CD4-positive, alpha-beta T cell (primary cell): ENCODE measurements around the gene RNF152. TPM values are rescaled to one million over a fixed set of nuclear protein-coding genes. Genes with fewer than 3 reads are reported as not detected.

Experiments
- ATAC-seq: fragments of 200-7000 bp; cut with Tn5 transposase; one replicate; pipeline ENCODE4 v1.10.0; 2022; ENCODE audit warnings: mild to moderate bottlenecking; ENCODE audit not compliant: poor library complexity
- CTCF ChIA-PET: fragments of 350-600 bp; sonication (Branson Sonifier 250); formaldehyde crosslinking; loops from one replicate; lab custom pipeline; 2021; ENCODE audit warnings: antibody characterized with exemption, inconsistent platforms; lab: Charles Lee
- POLR2A ChIA-PET: fragments of 350-600 bp; sonication (Branson Sonifier 250); formaldehyde crosslinking; loops from one replicate; lab custom pipeline; 2021; ENCODE audit warnings: antibody characterized with exemption, inconsistent platforms; lab: Charles Lee
- DNase-seq, 14 experiments: peaks; one replicate each; pipeline ENCODE4 v3.0.0-alpha.2; 2013 to 2020; ENCODE audit warnings: mixed read lengths in 2 of 14
- H3K27ac ChIP-seq, 2 donors: one replicate each; pipeline versions ENCODE4 v1.5.1 to v1.7.0; 2013; ENCODE audit warnings: low read length in 2 of 2, low read depth in 1 of 2, mild to moderate bottlenecking in 1 of 2
- H3K27me3 ChIP-seq, 2 experiments: 1 replicate in 1 of 2; 2 replicates in 1 of 2; pipeline versions ENCODE4 v1.6.1 to v1.7.0; 2013; ENCODE audit warnings: low read length in 2 of 2, control low read depth in 1 of 2, mild to moderate bottlenecking in 1 of 2, moderate library complexity in 1 of 2; ENCODE audit not compliant: insufficient read depth in 2 of 2, control insufficient read depth in 1 of 2
- H3K36me3 ChIP-seq: one replicate; pipeline ENCODE4 v1.6.1; 2013; ENCODE audit warnings: low read length, control low read depth; ENCODE audit not compliant: insufficient read depth
- H3K4me1 ChIP-seq: one replicate; pipeline ENCODE4 v1.6.1; 2013; ENCODE audit warnings: low read length, control low read depth; ENCODE audit not compliant: insufficient read depth
- H3K4me3 ChIP-seq: one replicate; pipeline ENCODE4 v1.5.1; 2013; ENCODE audit warnings: mild to moderate bottlenecking, low read length, moderate library complexity
- H3K9me3 ChIP-seq, 2 experiments: 1 replicate in 1 of 2; 2 replicates in 1 of 2; pipeline versions ENCODE4 v1.6.1 to v1.7.0; 2013; ENCODE audit warnings: low read length in 2 of 2, mild to moderate bottlenecking in 2 of 2, control low read depth in 1 of 2, moderate library complexity in 1 of 2; ENCODE audit not compliant: control insufficient read depth in 1 of 2, insufficient read depth in 1 of 2
- H3K27ac Mint-ChIP-seq: one replicate; pipeline ENCODE4 v1.8.0; 2020; ENCODE audit warnings: mixed read lengths
- H3K27me3 Mint-ChIP-seq: one replicate; pipeline ENCODE4 v1.8.0; 2021; ENCODE audit warnings: mixed read lengths
- H3K36me3 Mint-ChIP-seq: one replicate; pipeline ENCODE4 v1.8.0; 2021; ENCODE audit warnings: low read depth, mixed read lengths
- H3K4me1 Mint-ChIP-seq: one replicate; pipeline ENCODE4 v1.8.0; 2021; ENCODE audit warnings: low read depth, mixed read lengths
- H3K4me3 Mint-ChIP-seq: one replicate; pipeline ENCODE4 v1.8.0; 2020; ENCODE audit warnings: mild to moderate bottlenecking, mixed read lengths
- H3K9me3 Mint-ChIP-seq: one replicate; pipeline ENCODE4 v1.8.0; 2020; ENCODE audit warnings: mixed read lengths
- intact Hi-C, 2 experiments: fragments of 100-400 bp; cut with DNase I in 1 of 2; cut with micrococcal nuclease in 1 of 2; formaldehyde crosslinking; loops; one replicate each; pipeline versions ENCODE4 v1.15.1 to v1.9.0; 2023 to 2025; cut with DNase I, micrococcal nuclease
- total RNA-seq, 174 experiments: library from RNA in 2 of 174; stranded (reverse) in 2 of 174; gene quantifications; one replicate each; pipeline ENCODE4 v1.2.3 and lab custom pipeline; 2021 to 2026
- TF ChIP-seq, protein P1 (sequence below): fragments of 200-600 bp; IDR thresholded peaks from one replicate; pipeline ENCODE4 v1.8.0; 2022; ENCODE audit warnings: antibody characterized with exemption, mild to moderate bottlenecking

Gene RNF152
- total RNA-seq, 2 experiments from 2014 or later, result 0.60 to 1.0 TPM

DNA sequence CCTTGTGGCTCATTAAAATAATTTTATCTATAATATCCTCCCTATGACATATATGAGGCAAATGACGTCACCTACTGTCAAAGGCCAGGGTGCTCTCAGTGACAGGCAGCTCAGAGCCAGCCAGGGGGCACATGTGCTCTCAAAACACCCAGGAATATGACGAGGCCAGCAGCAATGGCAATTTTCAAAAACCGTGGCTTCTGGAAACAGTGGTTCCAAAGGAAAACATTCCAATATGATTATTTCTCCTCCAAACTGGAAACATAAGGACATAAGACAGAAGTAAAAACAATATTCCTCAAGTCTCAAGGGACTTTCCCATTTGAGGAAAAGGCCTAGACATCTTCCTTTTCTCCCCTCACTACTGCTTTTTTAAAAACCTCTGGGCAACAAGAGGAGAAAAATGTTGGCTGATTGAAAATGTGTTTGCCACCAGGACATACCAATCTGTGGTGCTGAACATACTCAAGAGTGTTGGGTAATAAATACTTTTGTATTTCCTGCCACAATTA, 40.8 kb downstream of the RNF152 start:
- Histone ChIP-seq H3K9me3 (no peaks in the 10 kb centered on the region), H3K4me1 (no peaks in the 10 kb centered on the region), H3K27me3 (peaks cover 0 to 6% of the 10 kb centered on the region in 2 experiments), H3K4me3 (no peak overlapping the region), H3K27ac (no peak overlapping the region), H3K36me3 (no peaks in the 10 kb centered on the region)
- ChIA-PET POLR2A (interaction anchor here (1.4 kb wide), 1 partner anchor 19 kb away, joined by 3 read pairs; no protein-coding TSS in a partner anchor), CTCF (no interaction called here)
- DNase-seq (no peak), ATAC-seq (no peak)
- intact Hi-C loops, result no loop called here
- Mint-ChIP-seq H3K27me3 (peaks cover 16% of the 10 kb centered on the region), H3K4me3 (no peak overlapping the region), H3K36me3 (no peaks in the 10 kb centered on the region), H3K9me3 (no peaks in the 10 kb centered on the region), H3K27ac (no peak overlapping the region), H3K4me1 (no peaks in the 10 kb centered on the region)
- TF ChIP-seq, protein P1, sequence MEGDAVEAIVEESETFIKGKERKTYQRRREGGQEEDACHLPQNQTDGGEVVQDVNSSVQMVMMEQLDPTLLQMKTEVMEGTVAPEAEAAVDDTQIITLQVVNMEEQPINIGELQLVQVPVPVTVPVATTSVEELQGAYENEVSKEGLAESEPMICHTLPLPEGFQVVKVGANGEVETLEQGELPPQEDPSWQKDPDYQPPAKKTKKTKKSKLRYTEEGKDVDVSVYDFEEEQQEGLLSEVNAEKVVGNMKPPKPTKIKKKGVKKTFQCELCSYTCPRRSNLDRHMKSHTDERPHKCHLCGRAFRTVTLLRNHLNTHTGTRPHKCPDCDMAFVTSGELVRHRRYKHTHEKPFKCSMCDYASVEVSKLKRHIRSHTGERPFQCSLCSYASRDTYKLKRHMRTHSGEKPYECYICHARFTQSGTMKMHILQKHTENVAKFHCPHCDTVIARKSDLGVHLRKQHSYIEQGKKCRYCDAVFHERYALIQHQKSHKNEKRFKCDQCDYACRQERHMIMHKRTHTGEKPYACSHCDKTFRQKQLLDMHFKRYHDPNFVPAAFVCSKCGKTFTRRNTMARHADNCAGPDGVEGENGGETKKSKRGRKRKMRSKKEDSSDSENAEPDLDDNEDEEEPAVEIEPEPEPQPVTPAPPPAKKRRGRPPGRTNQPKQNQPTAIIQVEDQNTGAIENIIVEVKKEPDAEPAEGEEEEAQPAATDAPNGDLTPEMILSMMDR, result no peak

DNA sequence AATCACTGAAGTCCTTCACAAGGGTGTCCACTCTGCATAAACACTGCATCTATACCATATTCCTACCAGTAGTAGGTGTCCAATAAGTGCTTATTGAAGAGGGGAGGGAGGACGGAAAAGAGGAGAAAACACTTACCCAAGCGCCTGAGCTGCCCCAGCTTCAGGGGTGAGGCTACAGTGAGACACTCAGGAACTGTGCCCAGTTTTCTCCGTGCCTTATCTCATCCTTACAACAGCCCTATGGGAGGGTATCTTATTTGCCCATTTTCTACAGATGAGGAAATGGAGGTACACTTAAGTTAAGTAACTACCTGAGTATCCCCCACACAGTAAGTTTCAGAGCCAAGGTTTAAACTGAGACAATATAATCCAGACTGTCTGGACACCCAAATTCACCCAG, 41.5 kb downstream of the RNF152 start:
- ATAC-seq (no peak), DNase-seq (no peak)
- Mint-ChIP-seq H3K9me3 (no peaks in the 10 kb centered on the region), H3K4me1 (no peaks in the 10 kb centered on the region), H3K4me3 (no peak overlapping the region), H3K27me3 (peaks cover 22% of the 10 kb centered on the region), H3K36me3 (no peaks in the 10 kb centered on the region), H3K27ac (no peak overlapping the region)
- intact Hi-C loops, result no loop called here
- Histone ChIP-seq H3K9me3 (no peaks in the 10 kb centered on the region), H3K27ac (no peak overlapping the region), H3K36me3 (no peaks in the 10 kb centered on the region), H3K4me1 (no peaks in the 10 kb centered on the region), H3K4me3 (no peak overlapping the region), H3K27me3 (peaks cover 0 to 4% of the 10 kb centered on the region in 2 experiments)
- CTCF ChIA-PET, result no interaction called here
- POLR2A ChIA-PET, result no interaction called here
- TF ChIP-seq, protein P1, result no peak

DNA sequence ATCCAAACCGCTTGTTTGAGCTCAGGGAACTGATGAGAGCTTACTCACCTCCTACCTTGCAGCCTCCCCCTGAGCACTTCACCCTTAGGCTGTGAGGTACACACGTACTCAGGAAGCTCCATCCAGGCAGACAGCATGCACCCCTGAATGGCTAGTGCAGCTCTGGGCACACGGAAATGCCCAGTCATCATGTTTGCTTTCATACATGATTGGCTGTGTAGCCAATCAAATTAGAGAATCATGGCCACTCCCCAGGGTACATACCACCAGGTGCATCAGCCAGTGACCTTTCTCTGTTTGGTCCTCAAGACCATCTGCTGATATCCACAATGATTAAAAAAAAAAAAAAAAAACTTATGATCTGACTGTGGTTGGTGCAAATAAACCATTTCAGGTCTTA, 42.1 kb downstream of the RNF152 start:
- no peaks in the 10 kb centered on the region for H3K4me1 ChIP-seq
- Mint-ChIP-seq H3K27me3 (peaks cover 19% of the 10 kb centered on the region), H3K27ac (no peak overlapping the region), H3K4me1 (no peaks in the 10 kb centered on the region), H3K36me3 (no peaks in the 10 kb centered on the region), H3K9me3 (no peaks in the 10 kb centered on the region), H3K4me3 (no peak overlapping the region)
- no peak for ATAC-seq
- H3K27me3 ChIP-seq, result no peaks in the 10 kb centered on the region
- no peak overlapping the region for H3K27ac ChIP-seq
- H3K9me3 ChIP-seq, result no peaks in the 10 kb centered on the region
- no peak overlapping the region for H3K4me3 ChIP-seq
- CTCF ChIA-PET, result no interaction called here
- DNase-seq, result no peak
- POLR2A ChIA-PET, result no interaction called here
- no peaks in the 10 kb centered on the region for H3K36me3 ChIP-seq
- TF ChIP-seq, protein P1, result no peak
- intact Hi-C loops, result no loop called here
